Large intestine (tissue), 12 donors: ENCODE measurements around the gene PRRC1. TPM values are rescaled to one million over a fixed set of nuclear protein-coding genes. Genes with fewer than 3 reads are reported as not detected.

Experiments
- DNase-seq, 2 donors: peaks; one replicate each; pipeline versions ENCODE4 v3.0.0 to v3.0.0-alpha.2; 2013
- H3K27ac ChIP-seq: one replicate; pipeline ENCODE4 v1.5.1; 2013; ENCODE audit warnings: low read length
- H3K27me3 ChIP-seq: 2 replicates; pipeline ENCODE4 v1.6.1; 2013; ENCODE audit warnings: low read length; ENCODE audit not compliant: control insufficient read depth, insufficient read depth
- H3K36me3 ChIP-seq: 2 replicates; pipeline ENCODE4 v1.6.1; 2013; ENCODE audit warnings: low read length; ENCODE audit not compliant: control insufficient read depth, insufficient read depth
- H3K4me1 ChIP-seq: one replicate; pipeline ENCODE4 v1.6.1; 2013; ENCODE audit warnings: low read length; ENCODE audit not compliant: control insufficient read depth, insufficient read depth
- H3K4me3 ChIP-seq: one replicate; pipeline ENCODE4 v1.5.1; 2013; ENCODE audit warnings: low read length
- H3K9me3 ChIP-seq: one replicate; pipeline ENCODE4 v1.6.1; 2013; ENCODE audit warnings: mild to moderate bottlenecking, low read depth, low read length, moderate library complexity; ENCODE audit not compliant: control insufficient read depth
- WGBS: methylation state at CpG from one replicate; pipeline ENCODE4 v1.1.5; 2013; ENCODE audit warnings: low lambda C conversion rate; ENCODE audit not compliant: insufficient coverage; 5-methylcytosine and 5-hydroxymethylcytosine counted together
- long read RNA-seq, 11 donors: transcript quantifications; one replicate each; lab custom pipeline, GENCODE V29; 2026
- polyA plus RNA-seq: library from polyadenylated mRNA; unstranded; fragments of 120-200 nt; gene quantifications from one replicate; pipeline ENCODE4 v1.2.1, GENCODE V29; 2013

PRRC1 gene
- 75.5 TPM for polyA plus RNA-seq
- long read RNA-seq, donor 1, full-length matches to known transcripts: 12 of 19 reads
- long read RNA-seq, donor 1, partial matches to known transcripts: 7 of 19 reads
- long read RNA-seq, donor 1, other reads (novel, unspliced or antisense): 0 of 19 reads
- long read RNA-seq, donor 2, full-length matches to known transcripts: 24 of 54 reads
- long read RNA-seq, donor 2, partial matches to known transcripts: 30 of 54 reads
- long read RNA-seq, donor 2, other reads (novel, unspliced or antisense): 0 of 54 reads
- long read RNA-seq, donor 3, full-length matches to known transcripts: 30 of 48 reads
- long read RNA-seq, donor 3, partial matches to known transcripts: 18 of 48 reads
- long read RNA-seq, donor 3, other reads (novel, unspliced or antisense): 0 of 48 reads
- long read RNA-seq, donor 4, full-length matches to known transcripts: 4 of 4 reads
- long read RNA-seq, donor 4, partial matches to known transcripts: 0 of 4 reads
- long read RNA-seq, donor 4, other reads (novel, unspliced or antisense): 0 of 4 reads
- long read RNA-seq, donor 5, full-length matches to known transcripts: 7 of 31 reads
- long read RNA-seq, donor 5, partial matches to known transcripts: 24 of 31 reads
- long read RNA-seq, donor 5, other reads (novel, unspliced or antisense): 0 of 31 reads
- long read RNA-seq, donor 6, full-length matches to known transcripts: 24 of 82 reads
- long read RNA-seq, donor 6, partial matches to known transcripts: 58 of 82 reads
- long read RNA-seq, donor 6, other reads (novel, unspliced or antisense): 0 of 82 reads
- long read RNA-seq, donor 7, full-length matches to known transcripts: 7 of 7 reads
- long read RNA-seq, donor 7, partial matches to known transcripts: 0 of 7 reads
- long read RNA-seq, donor 7, other reads (novel, unspliced or antisense): 0 of 7 reads
- long read RNA-seq, donor 8, full-length matches to known transcripts: 18 of 91 reads
- long read RNA-seq, donor 8, partial matches to known transcripts: 73 of 91 reads
- long read RNA-seq, donor 8, other reads (novel, unspliced or antisense): 0 of 91 reads
- long read RNA-seq, donor 9, full-length matches to known transcripts: 11 of 16 reads
- long read RNA-seq, donor 9, partial matches to known transcripts: 5 of 16 reads
- long read RNA-seq, donor 9, other reads (novel, unspliced or antisense): 0 of 16 reads
- long read RNA-seq, donor 10, full-length matches to known transcripts: 15 of 26 reads
- long read RNA-seq, donor 10, partial matches to known transcripts: 11 of 26 reads
- long read RNA-seq, donor 10, other reads (novel, unspliced or antisense): 0 of 26 reads
- long read RNA-seq, donor 11, full-length matches to known transcripts: 15 of 20 reads
- long read RNA-seq, donor 11, partial matches to known transcripts: 5 of 20 reads
- long read RNA-seq, donor 11, other reads (novel, unspliced or antisense): 0 of 20 reads

GRCh38 chr5:127517480-127518318, at the start of gene PRRC1:
Gene PRRC1, plus strand, starts transcription at chr5:127517640. Its CDS starts 5,840 bp downstream, at chr5:127523480.
- H3K9me3 ChIP-seq: peaks cover 3% of the 10 kb centered on the region
- peaks cover 10% of the 10 kb centered on the region for H3K36me3 ChIP-seq
- peak; percentile 86 to 92 for DNase-seq
- no peaks in the 10 kb centered on the region for H3K27me3 ChIP-seq
- peak within 1 kb of the TSS; percentile 90 for H3K4me3 ChIP-seq
- peaks cover 3% of the 10 kb centered on the region for H3K4me1 ChIP-seq
- WGBS: 0% methylated on average over 4 of the region's 80 CpGs
- peak within 1 kb of the TSS; percentile 95 for H3K27ac ChIP-seq

GRCh38 chr5:127471211-127471610, 46.2 kb upstream of the PRRC1 start:
- DNase-seq: no peak
- H3K36me3 ChIP-seq: no peaks in the 10 kb centered on the region
- WGBS: 100% methylated on average over 1 of the region's 2 CpGs
- H3K27me3 ChIP-seq: no peaks in the 10 kb centered on the region
- H3K9me3 ChIP-seq: no peaks in the 10 kb centered on the region
- no peaks in the 10 kb centered on the region for H3K4me1 ChIP-seq
- H3K4me3 ChIP-seq: no peak overlapping the region
- no peak overlapping the region for H3K27ac ChIP-seq

GRCh38 chr5:127472700-127473099, 44.7 kb upstream of the PRRC1 start:
- H3K36me3 ChIP-seq: no peaks in the 10 kb centered on the region
- no peak overlapping the region for H3K27ac ChIP-seq
- no peaks in the 10 kb centered on the region for H3K27me3 ChIP-seq
- WGBS: 100% methylated on average over 1 of the region's 3 CpGs
- no peak overlapping the region for H3K4me3 ChIP-seq
- no peaks in the 10 kb centered on the region for H3K9me3 ChIP-seq
- H3K4me1 ChIP-seq: no peaks in the 10 kb centered on the region
- no peak for DNase-seq

GRCh38 chr5:127486471-127486870, 31.0 kb upstream of the PRRC1 start:
- H3K27me3 ChIP-seq: no peaks in the 10 kb centered on the region
- peaks cover 3% of the 10 kb centered on the region for H3K9me3 ChIP-seq
- no CpG with 5 or more reads among the region's 4 CpGs for WGBS
- H3K4me3 ChIP-seq: no peak overlapping the region
- peaks cover 3% of the 10 kb centered on the region for H3K4me1 ChIP-seq
- no peak for DNase-seq
- no peak overlapping the region for H3K27ac ChIP-seq
- H3K36me3 ChIP-seq: no peaks in the 10 kb centered on the region

GRCh38 chr5:127492854-127493738, 24.3 kb upstream of the PRRC1 start:
- 100% methylated on average over 1 of the region's 3 CpGs for WGBS
- peak in 1 of 2 donors; percentile 59 for DNase-seq
- Histone ChIP-seq H3K27me3 (no peaks in the 10 kb centered on the region), H3K27ac (no peak overlapping the region), H3K4me1 (peaks cover 6% of the 10 kb centered on the region), H3K4me3 (no peak overlapping the region), H3K36me3 (no peaks in the 10 kb centered on the region), H3K9me3 (peaks cover 3% of the 10 kb centered on the region)

GRCh38 chr5:127498548-127498947, 18.9 kb upstream of the PRRC1 start:
- H3K27me3 ChIP-seq: no peaks in the 10 kb centered on the region
- H3K4me3 ChIP-seq: no peak overlapping the region
- no peaks in the 10 kb centered on the region for H3K4me1 ChIP-seq
- no CpG with 5 or more reads among the region's 1 CpG for WGBS
- no peaks in the 10 kb centered on the region for H3K9me3 ChIP-seq
- no peak overlapping the region for H3K27ac ChIP-seq
- no peaks in the 10 kb centered on the region for H3K36me3 ChIP-seq
- no peak for DNase-seq

GRCh38 chr5:127505905-127506304, 11.5 kb upstream of the PRRC1 start:
- Histone ChIP-seq H3K36me3 (no peaks in the 10 kb centered on the region), H3K4me1 (no peaks in the 10 kb centered on the region), H3K9me3 (no peaks in the 10 kb centered on the region), H3K27ac (no peak overlapping the region), H3K4me3 (no peak overlapping the region), H3K27me3 (no peaks in the 10 kb centered on the region)
- DNase-seq: no peak
- no CpG with 5 or more reads among the region's 2 CpGs for WGBS

GRCh38 chr5:127506616-127507015, 10.8 kb upstream of the PRRC1 start:
- Histone ChIP-seq H3K9me3 (no peaks in the 10 kb centered on the region), H3K4me1 (no peaks in the 10 kb centered on the region), H3K27me3 (no peaks in the 10 kb centered on the region), H3K27ac (no peak overlapping the region), H3K4me3 (no peak overlapping the region), H3K36me3 (no peaks in the 10 kb centered on the region)
- WGBS: 70% methylated on average over 2 of the region's 6 CpGs
- DNase-seq: no peak
